Right atrium auricular region (tissue), 2 donors: ENCODE measurements around the gene ACOX1. TPM values are rescaled to one million over a fixed set of nuclear protein-coding genes. Genes with fewer than 3 reads are reported as not detected.

Experiments used
- DNase-seq: peaks from one replicate; pipeline ENCODE4 v3.0.0-alpha.2; 2019; ENCODE audit warnings: low spot score
- H3K27ac ChIP-seq, 2 donors: fragments of 200-600 bp; sonication (generic); 1 replicate in 1 of 2; 2 replicates in 1 of 2; pipeline ENCODE4 v1.5.1; 2016 to 2019
- H3K27me3 ChIP-seq, 2 donors: fragments of 200-600 bp; sonication (generic); one replicate each; pipeline versions ENCODE4 v1.5.1 to v1.6.0; 2017 to 2019
- H3K36me3 ChIP-seq: fragments of 200-600 bp; sonication (generic); one replicate; pipeline ENCODE4 v1.5.1; 2016
- H3K4me1 ChIP-seq, 2 donors: fragments of 200-600 bp; sonication (generic); one replicate each; pipeline versions ENCODE4 v1.5.1 to v1.6.0; 2017 to 2019
- H3K4me3 ChIP-seq, 2 donors: fragments of 200-600 bp; sonication (generic); 1 replicate in 1 of 2; 2 replicates in 1 of 2; pipeline ENCODE4 v1.5.1; 2017 to 2019; ENCODE audit warnings: mild to moderate bottlenecking in 1 of 2, moderate library complexity in 1 of 2
- H3K9me3 ChIP-seq, 2 donors: fragments of 200-600 bp; sonication (generic); one replicate each; pipeline ENCODE4 v1.5.1; 2019
- CTCF ChIP-seq, 2 donors: fragments of 200-600 bp; sonication (generic); IDR thresholded peaks; one replicate each; pipeline ENCODE4 v1.5.1; 2019; ENCODE audit warnings: antibody characterized with exemption in 2 of 2
- total RNA-seq, 2 donors: library from RNA; depleted of rRNA; stranded (reverse); fragments of >200 nt; gene quantifications; one replicate each; pipeline ENCODE4 v1.1.0, GENCODE V29; 2016

Gene ACOX1
- total RNA-seq, 2 donors from 2014 or later, result 49.6 to 67.4 TPM

GRCh38 chr17:76023900-76024237, 44.9 kb upstream of the ACOX1 start:
- no peaks in the 10 kb centered on the region for H3K27me3 ChIP-seq
- no peak overlapping the region for H3K4me3 ChIP-seq
- H3K36me3 ChIP-seq, result no peaks in the 10 kb centered on the region
- no peaks in the 10 kb centered on the region for H3K9me3 ChIP-seq
- no peak for TF ChIP-seq CTCF (IDR thresholded peaks at IDR 0.05)
- H3K27ac ChIP-seq, result no peak overlapping the region
- no peak for DNase-seq
- no peaks in the 10 kb centered on the region for H3K4me1 ChIP-seq

GRCh38 chr17:76022973-76023899, 44.3 kb upstream of the ACOX1 start:
- Histone ChIP-seq H3K4me1 (no peaks in the 10 kb centered on the region), H3K27me3 (no peaks in the 10 kb centered on the region), H3K9me3 (no peaks in the 10 kb centered on the region), H3K4me3 (no peak overlapping the region), H3K27ac (no peak overlapping the region), H3K36me3 (no peaks in the 10 kb centered on the region)
- no peak for DNase-seq
- TF ChIP-seq CTCF (IDR thresholded peaks at IDR 0.05), result no peak

GRCh38 chr17:76022285-76022684, 43.3 kb upstream of the ACOX1 start:
- no peaks in the 10 kb centered on the region for H3K27me3 ChIP-seq
- H3K4me1 ChIP-seq, result no peaks in the 10 kb centered on the region
- H3K36me3 ChIP-seq, result no peaks in the 10 kb centered on the region
- H3K4me3 ChIP-seq, result no peak overlapping the region
- no peak overlapping the region for H3K27ac ChIP-seq
- no peak for DNase-seq
- TF ChIP-seq CTCF (IDR thresholded peaks at IDR 0.05), result no peak
- no peaks in the 10 kb centered on the region for H3K9me3 ChIP-seq

- Histone ChIP-seq H3K4me3 (no peak overlapping the region), H3K4me1 (no peaks in the 10 kb centered on the region), H3K27ac (no peak overlapping the region), H3K27me3 (no peaks in the 10 kb centered on the region), H3K9me3 (no peaks in the 10 kb centered on the region), H3K36me3 (no peaks in the 10 kb centered on the region)
- DNase-seq, result no peak
- no peak for TF ChIP-seq CTCF (IDR thresholded peaks at IDR 0.05)
Observed at GRCh38 chr17:76019833-76020467, 41.0 kb upstream of the ACOX1 start.

GRCh38 chr17:76018801-76019200, 39.8 kb upstream of the ACOX1 start:
- DNase-seq, result no peak
- no peaks in the 10 kb centered on the region for H3K4me1 ChIP-seq
- no peaks in the 10 kb centered on the region for H3K27me3 ChIP-seq
- H3K4me3 ChIP-seq, result no peak overlapping the region
- no peak overlapping the region for H3K27ac ChIP-seq
- no peaks in the 10 kb centered on the region for H3K9me3 ChIP-seq
- H3K36me3 ChIP-seq, result no peaks in the 10 kb centered on the region
- no peak for TF ChIP-seq CTCF (IDR thresholded peaks at IDR 0.05)
